Transverse colon (tissue), 3 donors: ENCODE results near the gene RNF150.

Experiments
- EP300 ChIP-seq: sonication (generic); formaldehyde crosslinking; IDR thresholded peaks from one replicate; pipeline ENCODE4 v1.6.1; 2017; ENCODE audit warnings: antibody characterized with exemption, low read depth
- TF ChIP-seq, protein P1 (sequence below), 5 experiments: fragments of 200-600 bp in 3 of 5; fragments of 450-650 bp in 2 of 5; sonication (generic) in 3 of 5; IDR thresholded peaks; 1 replicate in 2 of 5; 2 replicates in 3 of 5; pipeline ENCODE4 v1.5.1; 2016 to 2017; ENCODE audit warnings: antibody characterized with exemption in 5 of 5, inconsistent platforms in 3 of 5, mild to moderate bottlenecking in 2 of 5, moderate library complexity in 1 of 5

DNA sequence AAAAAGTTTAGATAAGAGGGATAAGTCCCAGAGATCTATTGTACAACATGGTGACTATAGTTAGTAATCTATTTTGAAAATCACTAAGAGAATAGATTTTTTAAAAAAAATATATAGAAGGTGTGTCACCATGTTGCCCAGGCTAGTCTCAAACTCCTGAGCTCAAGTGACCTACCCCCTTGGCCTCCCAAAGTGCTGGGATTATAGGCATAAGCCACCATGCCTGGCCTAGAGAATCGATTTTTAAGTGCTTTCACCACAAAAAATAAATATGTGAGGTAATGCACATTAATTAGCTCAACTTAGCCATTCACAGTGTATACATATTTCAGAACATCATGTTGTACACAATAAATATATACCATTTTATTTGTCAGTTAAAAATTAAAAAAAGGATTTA, 320.4 kb downstream of the RNF150 start:
- TF ChIP-seq, protein P1, sequence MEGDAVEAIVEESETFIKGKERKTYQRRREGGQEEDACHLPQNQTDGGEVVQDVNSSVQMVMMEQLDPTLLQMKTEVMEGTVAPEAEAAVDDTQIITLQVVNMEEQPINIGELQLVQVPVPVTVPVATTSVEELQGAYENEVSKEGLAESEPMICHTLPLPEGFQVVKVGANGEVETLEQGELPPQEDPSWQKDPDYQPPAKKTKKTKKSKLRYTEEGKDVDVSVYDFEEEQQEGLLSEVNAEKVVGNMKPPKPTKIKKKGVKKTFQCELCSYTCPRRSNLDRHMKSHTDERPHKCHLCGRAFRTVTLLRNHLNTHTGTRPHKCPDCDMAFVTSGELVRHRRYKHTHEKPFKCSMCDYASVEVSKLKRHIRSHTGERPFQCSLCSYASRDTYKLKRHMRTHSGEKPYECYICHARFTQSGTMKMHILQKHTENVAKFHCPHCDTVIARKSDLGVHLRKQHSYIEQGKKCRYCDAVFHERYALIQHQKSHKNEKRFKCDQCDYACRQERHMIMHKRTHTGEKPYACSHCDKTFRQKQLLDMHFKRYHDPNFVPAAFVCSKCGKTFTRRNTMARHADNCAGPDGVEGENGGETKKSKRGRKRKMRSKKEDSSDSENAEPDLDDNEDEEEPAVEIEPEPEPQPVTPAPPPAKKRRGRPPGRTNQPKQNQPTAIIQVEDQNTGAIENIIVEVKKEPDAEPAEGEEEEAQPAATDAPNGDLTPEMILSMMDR (IDR thresholded peaks at IDR 0.05) = no peak
- TF ChIP-seq EP300 = no peak
